GM12874 (cell line): Measurements from ENCODE around the gene WDR86.

Experiments
- CTCF ChIP-seq: IDR thresholded peaks from 2 replicates; pipeline ENCODE4 v1.5.1; 2011; ENCODE audit warnings: low read depth, mild to moderate bottlenecking, control low read depth, low read length, moderate library complexity; ENCODE audit not compliant: insufficient read depth

The WDR86 gene

GRCh38 chr7:151415375-151416105 lies 5.7 kb upstream of the WDR86 start:
- TF ChIP-seq CTCF, result no peak

GRCh38 chr7:151413241-151413640 lies 3.4 kb upstream of the WDR86 start:
- no peak for TF ChIP-seq CTCF

GRCh38 chr7:151412318-151412717 lies 2.5 kb upstream of the WDR86 start:
- TF ChIP-seq CTCF, result no peak

GRCh38 chr7:151411551-151411950 lies 1.7 kb upstream of the WDR86 start:
- no peak for TF ChIP-seq CTCF

GRCh38 chr7:151410405-151411390 lies 860 bp upstream of the WDR86 start:
- no peak for TF ChIP-seq CTCF

GRCh38 chr7:151408839-151409666 lies 785 bp downstream of the WDR86 start:
- no peak for TF ChIP-seq CTCF

GRCh38 chr7:151408498-151408838 lies 1.4 kb downstream of the WDR86 start:
- TF ChIP-seq CTCF, result 0 out of 2 replicates have a peak, but pooled peaks have one; percentile 4
